Stomach (tissue), 9 donors: Measurements from ENCODE around the gene BCL2A1. TPM values are rescaled to one million over a fixed set of nuclear protein-coding genes. Genes with fewer than 3 reads are reported as not detected.

Source experiments
- DNase-seq, 2 donors: peaks; one replicate each; pipeline versions ENCODE4 v3.0.0 to v3.0.0-alpha.2; 2013 to 2019
- H3K27ac ChIP-seq, 5 donors: fragments of 200-600 bp in 4 of 5; sonication (generic) in 4 of 5; one replicate each; pipeline ENCODE4 v1.5.1; 2013 to 2019; ENCODE audit warnings: mild to moderate bottlenecking in 1 of 5, moderate library complexity in 1 of 5
- H3K27me3 ChIP-seq, 3 donors: fragments of 200-600 bp; sonication (generic); one replicate each; pipeline ENCODE4 v1.5.1; 2017 to 2019; ENCODE audit warnings: mixed run types in 1 of 3
- H3K36me3 ChIP-seq, 4 donors: fragments of 200-600 bp; sonication (generic); 1 replicate in 3 of 4; 2 replicates in 1 of 4; pipeline ENCODE4 v1.5.1; 2016 to 2019
- H3K4me1 ChIP-seq, 4 donors: fragments of 200-600 bp; sonication (generic); one replicate each; pipeline ENCODE4 v1.5.1; 2016 to 2019
- H3K4me3 ChIP-seq, 4 donors: fragments of 200-600 bp; sonication (generic) in 3 of 4; one replicate each; pipeline ENCODE4 v1.5.1; 2016 to 2019; ENCODE audit warnings: mild to moderate bottlenecking in 1 of 4
- H3K9me3 ChIP-seq, 4 donors: fragments of 200-600 bp; sonication (generic); one replicate each; pipeline ENCODE4 v1.5.1; 2016 to 2019
- EP300 ChIP-seq: sonication (generic); formaldehyde crosslinking; IDR thresholded peaks from one replicate; pipeline ENCODE4 v1.6.1; 2017; ENCODE audit warnings: antibody characterized with exemption
- POLR2A ChIP-seq, 4 donors: fragments of 450-650 bp; IDR thresholded peaks; one replicate each; pipeline ENCODE4 v1.6.1; 2016; ENCODE audit warnings: antibody characterized with exemption in 4 of 4, control low read depth in 2 of 4, mild to moderate bottlenecking in 1 of 4, moderate library complexity in 1 of 4
- POLR2AphosphoS5 ChIP-seq, 3 donors: sonication (generic); formaldehyde crosslinking; IDR thresholded peaks; one replicate each; pipeline ENCODE4 v1.6.1; 2016; ENCODE audit warnings: antibody characterized with exemption in 3 of 3
- WGBS, 5 donors: extraction: QIAGEN DNeasy Blood & Tissue Kit in 3 of 5; methylation state at CpG; one replicate each; pipeline versions ENCODE4 v1.1.5 to v1.1.7; 2013 to 2018; 5-methylcytosine and 5-hydroxymethylcytosine counted together
- intact Hi-C: fragments of 100-400 bp; cut with DNase I; formaldehyde crosslinking; loops from one replicate; pipeline ENCODE4 v1.15.1; 2023; ENCODE audit warnings: low total_unique reads
- polyA plus RNA-seq, 3 donors: library from polyadenylated mRNA; stranded (reverse); fragments of 200-250 nt; gene quantifications; one replicate each; pipeline ENCODE4 v1.2.3, GENCODE V29; 2013
- total RNA-seq, 5 donors: library from RNA; depleted of rRNA; stranded (reverse); fragments of >200 nt; gene quantifications; one replicate each; pipeline versions ENCODE4 v1.1.0 to v1.2.3, GENCODE V29; 2014 to 2016
- TF ChIP-seq, protein P1 (sequence below), 7 experiments: fragments of 450-650 bp in 4 of 7; fragments of 200-600 bp in 3 of 7; sonication (generic) in 3 of 7; IDR thresholded peaks; one replicate each; pipeline ENCODE4 v1.5.1; 2016 to 2019; ENCODE audit warnings: antibody characterized with exemption in 7 of 7, control low read depth in 2 of 7, mild to moderate bottlenecking in 1 of 7
- donor health status: healthy with polysubstance abuse.
- donor health status: Bipolar disorder and iron deficiency.
- donor health status: healthy.

BCL2A1 gene
- total and polyA plus RNA-seq, 8 donors, result 0.87 to 29.4 (median 4.1) TPM; not detected in 2

DNA sequence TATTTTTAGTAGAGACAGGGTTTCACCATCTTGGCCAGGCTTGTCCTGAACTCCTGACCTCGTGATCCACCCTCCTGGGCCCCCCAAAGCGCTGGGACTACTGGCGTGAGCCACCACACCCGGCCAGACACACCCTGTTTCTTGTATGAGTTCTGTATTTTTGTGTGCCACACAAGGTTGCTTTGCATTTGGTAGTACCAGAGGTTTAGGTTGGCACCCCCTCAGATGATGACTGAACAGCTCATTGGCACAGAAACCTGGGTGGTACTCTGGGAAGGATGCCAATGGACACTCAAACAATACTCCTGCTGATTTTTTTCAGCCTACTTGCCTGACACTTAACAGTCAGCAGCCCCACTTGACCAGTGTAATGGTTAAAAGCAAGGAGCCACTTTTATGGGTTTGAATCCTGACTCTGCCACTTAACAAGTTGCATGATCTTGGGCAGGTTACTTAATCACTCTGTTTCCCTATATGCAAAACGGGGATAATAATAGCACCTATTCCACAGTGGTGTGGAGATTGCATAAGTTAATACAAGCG, 39.2 kb upstream of the BCL2A1 start:
- Histone ChIP-seq H3K27ac (no peak overlapping the region), H3K4me1 (no peaks in the 10 kb centered on the region), H3K4me3 (no peak overlapping the region), H3K9me3 (no peaks in the 10 kb centered on the region), H3K36me3 (no peaks in the 10 kb centered on the region), H3K27me3 (no peaks in the 10 kb centered on the region)
- intact Hi-C loops, result no loop called here
- WGBS, 5 donors, result 62 to 80% (median 68%) methylated on average over 6 of the region's 6 CpGs
- no peak for TF ChIP-seq POLR2AphosphoS5 (IDR thresholded peaks at IDR 0.05)
- TF ChIP-seq EP300, result no peak
- TF ChIP-seq, protein P1, sequence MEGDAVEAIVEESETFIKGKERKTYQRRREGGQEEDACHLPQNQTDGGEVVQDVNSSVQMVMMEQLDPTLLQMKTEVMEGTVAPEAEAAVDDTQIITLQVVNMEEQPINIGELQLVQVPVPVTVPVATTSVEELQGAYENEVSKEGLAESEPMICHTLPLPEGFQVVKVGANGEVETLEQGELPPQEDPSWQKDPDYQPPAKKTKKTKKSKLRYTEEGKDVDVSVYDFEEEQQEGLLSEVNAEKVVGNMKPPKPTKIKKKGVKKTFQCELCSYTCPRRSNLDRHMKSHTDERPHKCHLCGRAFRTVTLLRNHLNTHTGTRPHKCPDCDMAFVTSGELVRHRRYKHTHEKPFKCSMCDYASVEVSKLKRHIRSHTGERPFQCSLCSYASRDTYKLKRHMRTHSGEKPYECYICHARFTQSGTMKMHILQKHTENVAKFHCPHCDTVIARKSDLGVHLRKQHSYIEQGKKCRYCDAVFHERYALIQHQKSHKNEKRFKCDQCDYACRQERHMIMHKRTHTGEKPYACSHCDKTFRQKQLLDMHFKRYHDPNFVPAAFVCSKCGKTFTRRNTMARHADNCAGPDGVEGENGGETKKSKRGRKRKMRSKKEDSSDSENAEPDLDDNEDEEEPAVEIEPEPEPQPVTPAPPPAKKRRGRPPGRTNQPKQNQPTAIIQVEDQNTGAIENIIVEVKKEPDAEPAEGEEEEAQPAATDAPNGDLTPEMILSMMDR (IDR thresholded peaks at IDR 0.05), result no peak
- TF ChIP-seq POLR2A (IDR thresholded peaks at IDR 0.05), result no peak
- no peak for DNase-seq

DNA sequence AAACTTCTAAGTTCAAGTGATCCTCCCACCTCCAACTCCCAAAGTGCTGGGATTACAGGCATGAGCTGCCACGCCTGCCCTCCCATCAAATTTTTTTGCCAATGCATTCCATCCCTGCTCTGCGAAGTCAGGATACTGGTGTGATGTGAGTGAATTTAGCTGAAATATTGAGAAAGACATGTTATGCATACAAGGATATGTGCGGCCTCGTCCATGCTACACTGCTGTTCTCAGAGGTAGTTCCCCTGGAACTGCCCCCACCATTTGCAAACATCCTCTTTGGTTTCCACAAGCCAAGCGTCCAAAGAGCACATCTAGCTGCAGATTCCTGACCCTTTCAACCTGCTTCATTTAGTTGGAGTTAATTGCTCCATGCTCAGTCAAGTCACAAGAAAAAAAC, 36.5 kb upstream of the BCL2A1 start:
- Histone ChIP-seq H3K4me1 (no peaks in the 10 kb centered on the region), H3K9me3 (no peaks in the 10 kb centered on the region), H3K36me3 (no peaks in the 10 kb centered on the region), H3K27me3 (no peaks in the 10 kb centered on the region), H3K27ac (no peak overlapping the region), H3K4me3 (no peak overlapping the region)
- WGBS, 5 donors, result 71 to 86% (median 77%) methylated on average over 5 of the region's 5 CpGs
- DNase-seq, result no peak
- TF ChIP-seq EP300 (no peak), POLR2A (IDR thresholded peaks at IDR 0.05) (no peak)
- TF ChIP-seq, protein P1 (IDR thresholded peaks at IDR 0.05), result no peak
- intact Hi-C loops, result no loop called here

DNA sequence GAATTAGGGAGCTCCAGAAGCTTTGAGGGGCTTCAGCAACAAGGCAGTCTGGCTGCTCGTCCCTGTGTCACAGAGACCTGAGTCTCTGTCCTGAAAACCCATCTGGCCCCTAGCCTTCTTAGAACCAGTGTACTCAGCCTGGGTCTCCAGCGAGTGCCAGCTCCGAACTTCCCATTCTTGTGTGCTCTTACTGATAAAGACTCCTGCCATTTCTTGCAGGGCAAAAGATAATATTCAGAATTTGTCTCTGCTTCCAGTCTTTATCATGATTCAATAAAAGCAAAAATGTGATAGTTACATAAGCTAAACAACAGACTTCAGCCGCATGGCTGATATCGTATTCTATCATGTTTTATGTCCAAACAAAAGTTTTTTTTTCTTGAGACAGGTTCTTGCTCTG, 36.0 kb upstream of the BCL2A1 start:
- H3K27ac ChIP-seq, result no peak overlapping the region
- H3K4me1 ChIP-seq, result no peaks in the 10 kb centered on the region
- no peak for DNase-seq
- H3K36me3 ChIP-seq, result no peaks in the 10 kb centered on the region
- no peaks in the 10 kb centered on the region for H3K27me3 ChIP-seq
- WGBS, 5 donors, result 35 to 63% (median 44%) methylated on average over 5 of the region's 5 CpGs
- H3K4me3 ChIP-seq, result no peak overlapping the region
- TF ChIP-seq POLR2A (IDR thresholded peaks at IDR 0.05) (no peak), EP300 (no peak), POLR2AphosphoS5 (IDR thresholded peaks at IDR 0.05) (no peak)
- TF ChIP-seq, protein P1 (IDR thresholded peaks at IDR 0.05), result no peak
- no peaks in the 10 kb centered on the region for H3K9me3 ChIP-seq
- intact Hi-C loops, result no loop called here

DNA sequence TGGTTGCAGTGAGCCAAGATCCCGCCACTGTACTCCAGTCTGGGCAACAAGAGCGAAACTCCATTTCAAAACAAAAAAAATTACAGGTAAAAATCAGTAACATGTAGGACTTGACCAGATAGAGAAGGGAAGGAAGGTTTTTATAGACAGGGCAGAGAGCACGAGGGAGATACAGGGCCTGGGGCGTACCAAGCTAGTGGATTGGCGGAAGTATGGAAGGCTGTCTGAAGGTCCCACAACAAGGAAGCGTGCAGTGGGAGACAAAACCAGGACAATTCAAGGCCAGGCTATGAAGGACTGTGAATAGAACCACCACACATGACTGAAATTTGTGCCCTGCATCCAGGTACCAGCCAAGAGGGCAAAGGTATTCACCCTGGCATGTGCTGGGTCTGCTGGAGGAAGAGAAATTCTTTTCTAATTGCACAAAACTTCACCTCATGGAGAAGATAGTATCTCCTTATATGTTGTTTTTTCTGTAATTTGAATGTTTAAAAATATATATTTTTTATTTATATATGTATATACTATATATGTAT, 33.0 kb upstream of the BCL2A1 start:
- intact Hi-C loops, result no loop called here
- H3K4me3 ChIP-seq, result no peak overlapping the region
- H3K4me1 ChIP-seq, result no peaks in the 10 kb centered on the region
- H3K9me3 ChIP-seq, result no peaks in the 10 kb centered on the region
- no peaks in the 10 kb centered on the region for H3K36me3 ChIP-seq
- 90 to 99% (median 97%) methylated on average over 6 of the region's 6 CpGs for WGBS, 5 donors
- H3K27ac ChIP-seq, result no peak overlapping the region
- no peaks in the 10 kb centered on the region for H3K27me3 ChIP-seq
- TF ChIP-seq, protein P1 (IDR thresholded peaks at IDR 0.05), result no peak
- TF ChIP-seq POLR2AphosphoS5 (IDR thresholded peaks at IDR 0.05) (no peak), POLR2A (IDR thresholded peaks at IDR 0.05) (no peak), EP300 (no peak)
- no peak for DNase-seq
